Measurements from ENCODE around the gene C11orf42. TPM values are rescaled to one million over a fixed set of nuclear protein-coding genes. Genes with fewer than 3 reads are reported as not detected.

The C11orf42 gene
- total and polyA plus RNA-seq, 2 donors (not counting 3 experiments of a cell fraction or from before 2014, with no cell fraction given) = not detected

- BruUV-seq (replicated peaks) = no TSS peak
- DNase-seq (ENCODE audit: low read depth, low spot score) = no peak
These were observed 53.3 kb downstream of the C11orf42 start for GRCh38 chr11:6258571-6259081.

GRCh38 chr11:6260207-6260726 lies 54.9 kb downstream of the C11orf42 start:
- Histone ChIP-seq H3K79me2 (ENCODE audit: control insufficient read depth, insufficient read depth, low read length) (no peaks in the 10 kb centered on the region), H3K4me2 (ENCODE audit: insufficient read depth, low read length) (no peak overlapping the region), H3K9me3 (replicated peaks; ENCODE audit: control insufficient read depth, insufficient read depth, low read length) (no peaks in the 10 kb centered on the region), H3K27ac (ENCODE audit: insufficient read depth, low read depth, low read length) (no peak overlapping the region), H3K27me3 (ENCODE audit: control insufficient read depth in 2 of 2, insufficient read depth in 2 of 2, low read length in 2 of 2) (peaks cover 59 to 73% of the 10 kb centered on the region in 2 experiments), H2AFZ (ENCODE audit: low read depth, low read length) (no peak overlapping the region), H3K4me1 (ENCODE audit: control insufficient read depth, extremely low read depth, insufficient read depth, low read length) (no peaks in the 10 kb centered on the region), H3K4me3 (replicated peaks in 1 of 3; ENCODE audit: insufficient read depth in 1 of 3, low read depth in 1 of 3, low read length in 3 of 3) (no peak overlapping the region), H3K9me1 (replicated peaks; ENCODE audit: control insufficient read depth, extremely low read depth, insufficient read depth, low read length) (no peaks in the 10 kb centered on the region), H4K20me1 (replicated peaks; ENCODE audit: control insufficient read depth, extremely low read depth, insufficient read depth, low read length) (no peaks in the 10 kb centered on the region), H3K36me3 (ENCODE audit: control insufficient read depth in 2 of 2, extremely low read depth in 1 of 2, insufficient read depth in 2 of 2, low read length in 2 of 2) (no peaks in the 10 kb centered on the region), H3K9ac (replicated peaks; ENCODE audit: extremely low read depth, insufficient read depth, low read length) (no peak overlapping the region)
- no TSS peak for BruUV-seq (replicated peaks)
- no peak for FAIRE-seq
- ChIA-PET POLR2A (no interaction called here), CTCF (interaction anchor here (1.2 to 1.8 kb wide), 5 partner anchors 14 to 103 kb away, joined by 4 to 6 read pairs (median 5); no protein-coding TSS in a partner anchor)
- dilution Hi-C loops (cut with MboI; ENCODE audit: extremely low pct_ligation_motif_present, low sequenced_read_pairs) (no loop called here), intact Hi-C loops (cut with micrococcal nuclease) (no loop called here)
- TF ChIP-seq POLR2A (IDR thresholded peaks at IDR 0.05; ENCODE audit: low read depth, low read length) (no peak), CTCF (IDR thresholded peaks at IDR 0.05; ENCODE audit: extremely low read depth in 1 of 2, insufficient read depth in 1 of 2, low read depth in 1 of 2, low read length in 2 of 2) (no peak), MAX (IDR thresholded peaks at IDR 0.05; ENCODE audit: insufficient read depth, insufficient read length) (no peak), EZH2 (IDR thresholded peaks at IDR 0.05; ENCODE audit: borderline replicate concordance, low read depth, low read length, severe bottlenecking) (no peak), GATA2 (IDR thresholded peaks at IDR 0.05; ENCODE audit: insufficient read depth, insufficient read length, low read depth, low read length) (no peak), MYC (IDR thresholded peaks at IDR 0.05; ENCODE audit: low read depth, low read length) (no peak), FOS (IDR thresholded peaks at IDR 0.05; ENCODE audit: borderline replicate concordance, insufficient read depth, low read length) (no peak), JUN (IDR thresholded peaks at IDR 0.05; ENCODE audit: borderline replicate concordance, insufficient read depth, insufficient read length, low read depth) (no peak), POLR2AphosphoS5 (IDR thresholded peaks at IDR 0.05; ENCODE audit: insufficient read depth, low read depth, low read length) (no peak)
- DNase-seq (ENCODE audit: low read depth, low spot score) = no peak

More at GRCh38 chr11:6258571-6259081, 53.3 kb downstream of the C11orf42 start:
- TF ChIP-seq JUN (IDR thresholded peaks at IDR 0.05; ENCODE audit: borderline replicate concordance, insufficient read depth, insufficient read length, low read depth) = no peak
- no peak for TF ChIP-seq GATA2 (IDR thresholded peaks at IDR 0.05; ENCODE audit: insufficient read depth, insufficient read length, low read depth, low read length)
- TF ChIP-seq EZH2 (IDR thresholded peaks at IDR 0.05; ENCODE audit: borderline replicate concordance, low read depth, low read length, severe bottlenecking) = peak; percentile 67
- TF ChIP-seq FOS (IDR thresholded peaks at IDR 0.05; ENCODE audit: borderline replicate concordance, insufficient read depth, low read length) = no peak
- no peak for TF ChIP-seq POLR2A (IDR thresholded peaks at IDR 0.05; ENCODE audit: low read depth, low read length)
- Histone ChIP-seq H2AFZ (ENCODE audit: low read depth, low read length) (no peak overlapping the region), H3K27ac (ENCODE audit: insufficient read depth, low read depth, low read length) (no peak overlapping the region), H3K9me3 (replicated peaks; ENCODE audit: control insufficient read depth, insufficient read depth, low read length) (no peaks in the 10 kb centered on the region), H3K27me3 (ENCODE audit: control insufficient read depth in 2 of 2, insufficient read depth in 2 of 2, low read length in 2 of 2) (peaks cover 65 to 81% of the 10 kb centered on the region in 2 experiments), H3K79me2 (ENCODE audit: control insufficient read depth, insufficient read depth, low read length) (no peaks in the 10 kb centered on the region), H3K4me3 (replicated peaks in 1 of 3; ENCODE audit: insufficient read depth in 1 of 3, low read depth in 1 of 3, low read length in 3 of 3) (no peak overlapping the region), H3K36me3 (ENCODE audit: control insufficient read depth in 2 of 2, extremely low read depth in 1 of 2, insufficient read depth in 2 of 2, low read length in 2 of 2) (no peaks in the 10 kb centered on the region), H3K9me1 (replicated peaks; ENCODE audit: control insufficient read depth, extremely low read depth, insufficient read depth, low read length) (no peaks in the 10 kb centered on the region), H3K4me1 (ENCODE audit: control insufficient read depth, extremely low read depth, insufficient read depth, low read length) (no peaks in the 10 kb centered on the region), H4K20me1 (replicated peaks; ENCODE audit: control insufficient read depth, extremely low read depth, insufficient read depth, low read length) (no peaks in the 10 kb centered on the region), H3K4me2 (ENCODE audit: insufficient read depth, low read length) (no peak overlapping the region), H3K9ac (replicated peaks; ENCODE audit: extremely low read depth, insufficient read depth, low read length) (no peak overlapping the region)
- CTCF ChIA-PET = interaction anchor here (0.6 to 1.8 kb wide), 7 partner anchors 9 to 121 kb away, joined by 3 to 6 read pairs (median 3); partner anchors contain the start of gene FHIP1B
- intact Hi-C loops (cut with micrococcal nuclease) (no loop called here), dilution Hi-C loops (cut with MboI; ENCODE audit: extremely low pct_ligation_motif_present, low sequenced_read_pairs) (no loop called here)
- POLR2A ChIA-PET = no interaction called here
- FAIRE-seq = no peak

Data from endothelial cell of umbilical vein (primary cell).